OCI-LY1 (cell line): Measurements from ENCODE around the gene KCNN3.

Experiments used
- H2AFZ ChIP-seq: fragments of 200-600 bp; sonication (generic), shearing (Covaris generic); 2 replicates; pipeline ENCODE4 v1.6.0; 2014; ENCODE audit warnings: antibody characterized with exemption, mild to moderate bottlenecking, low read length
- H3F3A ChIP-seq: fragments of 200-600 bp; sonication (generic), shearing (Covaris generic); 2 replicates; pipeline ENCODE4 v1.6.0; 2014; ENCODE audit warnings: mild to moderate bottlenecking, antibody characterized with exemption, low read length, moderate library complexity; ENCODE audit not compliant: insufficient read depth
- H3K27ac ChIP-seq: fragments of 200-600 bp; sonication (generic); 2 replicates; pipeline ENCODE4 v1.5.1; 2014; ENCODE audit warnings: low read length, mixed run types, mild to moderate bottlenecking, low read depth; ENCODE audit not compliant: poor library complexity, severe bottlenecking
- H3K27me3 ChIP-seq: fragments of 200-600 bp; sonication (generic); 2 replicates; pipeline ENCODE4 v1.6.0; 2014; ENCODE audit warnings: antibody characterized with exemption, mild to moderate bottlenecking, low read length, moderate library complexity; ENCODE audit not compliant: insufficient read depth
- H3K36me3 ChIP-seq: fragments of 200-600 bp; sonication (generic); 2 replicates; pipeline ENCODE4 v1.6.1; 2014; ENCODE audit warnings: mild to moderate bottlenecking, antibody characterized with exemption, low read length, moderate library complexity, mixed read lengths; ENCODE audit not compliant: insufficient read depth
- H3K4me1 ChIP-seq: fragments of 200-600 bp; sonication (generic); 2 replicates; pipeline ENCODE4 v1.5.1; 2014; ENCODE audit warnings: mild to moderate bottlenecking, low read length, moderate library complexity; ENCODE audit not compliant: insufficient read depth, severe bottlenecking
- H3K4me2 ChIP-seq: fragments of 200-600 bp; sonication (generic), shearing (Covaris generic); 2 replicates; pipeline ENCODE4 v1.6.1; 2014; ENCODE audit warnings: low read length
- H3K4me3 ChIP-seq: fragments of 200-600 bp; sonication (generic); 2 replicates; pipeline ENCODE4 v1.5.1; 2014; ENCODE audit warnings: low read length, low read depth, mild to moderate bottlenecking, mixed read lengths; ENCODE audit not compliant: poor library complexity, severe bottlenecking
- H3K79me2 ChIP-seq: fragments of 200-600 bp; shearing (Covaris generic); 2 replicates; pipeline ENCODE4 v1.6.1; 2016; ENCODE audit warnings: mixed run types, low read length, mixed read lengths; ENCODE audit not compliant: insufficient read depth
- H3K9ac ChIP-seq: fragments of 200-600 bp; sonication (generic), shearing (Covaris generic); 2 replicates; pipeline ENCODE4 v1.6.1; 2014; ENCODE audit warnings: mild to moderate bottlenecking, low read length, mixed read lengths
- H3K9me2 ChIP-seq: fragments of 200-600 bp; sonication (generic), shearing (Covaris generic); 2 replicates; pipeline ENCODE4 v1.6.1; 2014; ENCODE audit warnings: low read depth, mild to moderate bottlenecking, low read length, mixed read lengths
- H3K9me3 ChIP-seq: fragments of 200-600 bp; shearing (Covaris generic); 2 replicates; pipeline ENCODE4 v1.6.1; 2014; ENCODE audit warnings: low read length, mixed read lengths
- H4K20me1 ChIP-seq: fragments of 200-600 bp; sonication (generic), shearing (Covaris generic); 2 replicates; pipeline ENCODE4 v1.6.0; 2016; ENCODE audit warnings: mild to moderate bottlenecking, low read length; ENCODE audit not compliant: insufficient read depth
- EZH2 ChIP-seq: fragments of 200-600 bp; sonication (generic), shearing (Covaris generic); IDR thresholded peaks from 2 replicates; pipeline ENCODE4 v1.8.0; 2017; ENCODE audit warnings: borderline replicate concordance, mixed run types, mild to moderate bottlenecking, antibody characterized with exemption, low read length, moderate library complexity, mixed read lengths
- TF ChIP-seq, protein P1 (sequence below): fragments of 200-600 bp; sonication (generic), shearing (Covaris generic); IDR thresholded peaks from 2 replicates; pipeline ENCODE4 v1.5.1; 2017; ENCODE audit warnings: mild to moderate bottlenecking, antibody characterized with exemption, low read length, moderate library complexity, mixed read lengths

KCNN3 gene

GRCh38 chr1:154759196-154759595 is 110.9 kb downstream of the KCNN3 start:
- Histone ChIP-seq H3F3A (no peaks in the 10 kb centered on the region), H3K9me2 (no peaks in the 10 kb centered on the region), H3K9ac (no peak overlapping the region), H2AFZ (no peak overlapping the region), H3K4me2 (no peak overlapping the region), H3K4me1 (peaks cover 10% of the 10 kb centered on the region), H4K20me1 (no peaks in the 10 kb centered on the region), H3K27ac (no peak overlapping the region), H3K4me3 (no peak overlapping the region), H3K79me2 (no peaks in the 10 kb centered on the region), H3K27me3 (no peaks in the 10 kb centered on the region), H3K9me3 (no peaks in the 10 kb centered on the region), H3K36me3 (peaks cover 32% of the 10 kb centered on the region; the same call in 1 of the 2 replicates)
- no peak for TF ChIP-seq EZH2
- TF ChIP-seq, protein P1, sequence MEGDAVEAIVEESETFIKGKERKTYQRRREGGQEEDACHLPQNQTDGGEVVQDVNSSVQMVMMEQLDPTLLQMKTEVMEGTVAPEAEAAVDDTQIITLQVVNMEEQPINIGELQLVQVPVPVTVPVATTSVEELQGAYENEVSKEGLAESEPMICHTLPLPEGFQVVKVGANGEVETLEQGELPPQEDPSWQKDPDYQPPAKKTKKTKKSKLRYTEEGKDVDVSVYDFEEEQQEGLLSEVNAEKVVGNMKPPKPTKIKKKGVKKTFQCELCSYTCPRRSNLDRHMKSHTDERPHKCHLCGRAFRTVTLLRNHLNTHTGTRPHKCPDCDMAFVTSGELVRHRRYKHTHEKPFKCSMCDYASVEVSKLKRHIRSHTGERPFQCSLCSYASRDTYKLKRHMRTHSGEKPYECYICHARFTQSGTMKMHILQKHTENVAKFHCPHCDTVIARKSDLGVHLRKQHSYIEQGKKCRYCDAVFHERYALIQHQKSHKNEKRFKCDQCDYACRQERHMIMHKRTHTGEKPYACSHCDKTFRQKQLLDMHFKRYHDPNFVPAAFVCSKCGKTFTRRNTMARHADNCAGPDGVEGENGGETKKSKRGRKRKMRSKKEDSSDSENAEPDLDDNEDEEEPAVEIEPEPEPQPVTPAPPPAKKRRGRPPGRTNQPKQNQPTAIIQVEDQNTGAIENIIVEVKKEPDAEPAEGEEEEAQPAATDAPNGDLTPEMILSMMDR, result no peak

DNA sequence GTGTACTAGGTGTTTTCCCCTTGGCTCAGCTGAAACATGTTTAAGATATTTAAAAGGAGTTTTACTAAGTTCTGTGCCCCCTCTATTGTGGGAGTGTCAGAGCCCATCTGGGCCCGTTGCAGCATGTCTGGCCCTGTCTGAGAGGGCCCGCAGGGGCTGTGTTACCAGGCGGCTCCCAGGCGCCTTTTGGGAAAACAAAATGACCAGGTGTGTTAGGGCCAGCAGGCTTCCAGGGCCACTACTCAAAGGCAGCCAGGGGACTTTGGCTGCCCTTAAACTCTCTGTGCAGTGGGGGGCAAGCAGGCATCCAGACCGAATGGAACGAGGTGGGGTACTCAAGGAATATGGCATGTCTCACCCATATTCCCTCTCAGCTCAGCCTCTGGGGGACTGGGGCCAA is 111.7 kb downstream of the KCNN3 start:
- Histone ChIP-seq H3K36me3 (peaks cover 31% of the 10 kb centered on the region; the same call in 1 of the 2 replicates), H2AFZ (no peak overlapping the region), H4K20me1 (no peaks in the 10 kb centered on the region), H3K9ac (no peak overlapping the region), H3K79me2 (no peaks in the 10 kb centered on the region), H3K27me3 (no peaks in the 10 kb centered on the region), H3K9me3 (no peaks in the 10 kb centered on the region), H3F3A (no peaks in the 10 kb centered on the region), H3K27ac (no peak overlapping the region), H3K4me2 (no peak overlapping the region), H3K4me1 (peaks cover 10% of the 10 kb centered on the region), H3K4me3 (no peak overlapping the region), H3K9me2 (no peaks in the 10 kb centered on the region)
- TF ChIP-seq EZH2, result no peak
- TF ChIP-seq, protein P1, result no peak

- Histone ChIP-seq H3K4me1 (peaks cover 10% of the 10 kb centered on the region), H3K9me3 (no peaks in the 10 kb centered on the region), H4K20me1 (no peaks in the 10 kb centered on the region), H3K9ac (no peak overlapping the region), H3K4me3 (no peak overlapping the region), H3K27ac (no peak overlapping the region), H3K27me3 (no peaks in the 10 kb centered on the region), H3K9me2 (no peaks in the 10 kb centered on the region), H2AFZ (no peak overlapping the region), H3F3A (no peaks in the 10 kb centered on the region), H3K36me3 (peaks cover 39% of the 10 kb centered on the region; the same call in 1 of the 2 replicates), H3K79me2 (no peaks in the 10 kb centered on the region), H3K4me2 (no peak overlapping the region)
- TF ChIP-seq, protein P1, result no peak
- TF ChIP-seq EZH2, result no peak
Measured at GRCh38 chr1:154756793-154757548, 113.1 kb downstream of the KCNN3 start.
